Peyer's patch (tissue), 4 donors: ENCODE results near the gene FGD3.

Experiments used
- POLR2A ChIP-seq, 2 donors: fragments of 450-650 bp; IDR thresholded peaks; one replicate each; pipeline ENCODE4 v1.5.1; 2017; ENCODE audit warnings: antibody characterized with exemption in 2 of 2, mild to moderate bottlenecking in 2 of 2, moderate library complexity in 2 of 2
- TF ChIP-seq, protein P1 (sequence below), 6 experiments: fragments of 450-650 bp in 4 of 6; fragments of 200-600 bp in 2 of 6; sonication (generic) in 1 of 6; IDR thresholded peaks; one replicate each; pipeline ENCODE4 v1.5.1; 2017 to 2019; ENCODE audit warnings: antibody characterized with exemption in 6 of 6, mild to moderate bottlenecking in 3 of 6, moderate library complexity in 1 of 6

DNA sequence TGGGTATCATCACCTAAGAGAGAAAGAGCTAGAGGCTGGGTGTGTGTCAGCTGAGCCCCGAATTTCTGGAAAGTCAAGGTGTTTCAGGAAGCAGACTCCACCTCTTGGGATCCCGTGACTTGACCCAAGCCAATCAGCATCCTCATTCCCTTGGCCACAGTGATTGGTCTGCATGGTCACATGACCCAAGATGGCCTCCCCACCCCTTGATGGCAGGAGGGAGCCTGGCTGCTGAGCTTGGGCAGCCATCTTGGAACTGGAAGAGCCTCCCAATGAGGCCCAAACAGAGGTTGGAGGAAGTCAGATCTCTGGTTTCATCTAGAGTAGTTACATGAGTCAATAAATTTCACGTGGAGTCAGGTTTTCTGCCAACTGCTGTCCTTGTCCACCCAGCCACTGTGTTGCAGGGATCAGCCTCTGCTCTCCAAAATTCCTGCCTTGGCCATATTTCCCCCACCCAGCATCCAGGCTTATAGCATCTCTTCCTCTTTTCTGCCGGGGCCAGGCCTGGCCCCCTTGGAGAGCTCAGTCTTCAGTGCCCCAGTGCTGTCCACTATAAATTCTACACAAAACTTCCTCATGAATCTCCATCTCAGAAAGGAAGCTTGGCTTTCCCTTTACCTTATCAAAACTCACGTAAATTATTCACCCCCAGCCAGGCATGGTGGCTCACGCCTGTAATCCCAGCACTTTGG, 93.9 kb downstream of the FGD3 start:
- TF ChIP-seq, protein P1, sequence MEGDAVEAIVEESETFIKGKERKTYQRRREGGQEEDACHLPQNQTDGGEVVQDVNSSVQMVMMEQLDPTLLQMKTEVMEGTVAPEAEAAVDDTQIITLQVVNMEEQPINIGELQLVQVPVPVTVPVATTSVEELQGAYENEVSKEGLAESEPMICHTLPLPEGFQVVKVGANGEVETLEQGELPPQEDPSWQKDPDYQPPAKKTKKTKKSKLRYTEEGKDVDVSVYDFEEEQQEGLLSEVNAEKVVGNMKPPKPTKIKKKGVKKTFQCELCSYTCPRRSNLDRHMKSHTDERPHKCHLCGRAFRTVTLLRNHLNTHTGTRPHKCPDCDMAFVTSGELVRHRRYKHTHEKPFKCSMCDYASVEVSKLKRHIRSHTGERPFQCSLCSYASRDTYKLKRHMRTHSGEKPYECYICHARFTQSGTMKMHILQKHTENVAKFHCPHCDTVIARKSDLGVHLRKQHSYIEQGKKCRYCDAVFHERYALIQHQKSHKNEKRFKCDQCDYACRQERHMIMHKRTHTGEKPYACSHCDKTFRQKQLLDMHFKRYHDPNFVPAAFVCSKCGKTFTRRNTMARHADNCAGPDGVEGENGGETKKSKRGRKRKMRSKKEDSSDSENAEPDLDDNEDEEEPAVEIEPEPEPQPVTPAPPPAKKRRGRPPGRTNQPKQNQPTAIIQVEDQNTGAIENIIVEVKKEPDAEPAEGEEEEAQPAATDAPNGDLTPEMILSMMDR (IDR thresholded peaks at IDR 0.05), result no peak
- no peak for TF ChIP-seq POLR2A (IDR thresholded peaks at IDR 0.05)
